ENCODE results near the gene DEFB110. TPM values are rescaled to one million over a fixed set of nuclear protein-coding genes. Genes with fewer than 3 reads are reported as not detected.

Gene DEFB110
- total RNA-seq, 2 donors from 2014 or later, result not detected

DNA sequence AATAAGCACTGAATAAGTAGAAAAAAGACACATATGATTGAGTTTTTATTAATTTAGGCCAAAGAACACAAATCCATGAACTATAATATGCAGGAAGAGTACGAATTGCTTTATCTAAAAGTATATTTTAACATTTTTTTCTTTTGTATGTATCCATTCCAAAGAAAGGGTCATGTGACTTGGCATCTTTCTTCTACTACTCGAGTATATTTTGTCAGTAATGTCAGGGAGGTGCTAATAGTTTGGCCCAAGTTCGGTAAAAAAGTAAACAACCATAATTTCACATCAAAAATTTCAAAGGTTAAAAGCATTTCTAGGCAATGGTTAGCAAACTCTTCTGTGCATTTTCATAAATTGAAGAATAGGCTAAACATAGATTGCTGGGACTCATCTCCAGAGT, 18.7 kb downstream of the DEFB110 start:
- ATAC-seq (no peak), DNase-seq (no peak)
- intact Hi-C loops (cut with DNase I), result no loop called here
- Histone ChIP-seq H3K36me3 (replicated peaks in 1 of 2; ENCODE audit: insufficient read depth in 1 of 2, low read depth in 2 of 2) (no peaks in the 10 kb centered on the region), H3K27ac (no peak overlapping the region), H3K27me3 (no peaks in the 10 kb centered on the region), H3K9me3 (no peaks in the 10 kb centered on the region), H3K4me1 (no peaks in the 10 kb centered on the region), H3K4me3 (no peak overlapping the region)
- WGBS, 2 donors, result 37 to 44% methylated on average over 3 of the region's 3 CpGs
- TF ChIP-seq, protein P1, sequence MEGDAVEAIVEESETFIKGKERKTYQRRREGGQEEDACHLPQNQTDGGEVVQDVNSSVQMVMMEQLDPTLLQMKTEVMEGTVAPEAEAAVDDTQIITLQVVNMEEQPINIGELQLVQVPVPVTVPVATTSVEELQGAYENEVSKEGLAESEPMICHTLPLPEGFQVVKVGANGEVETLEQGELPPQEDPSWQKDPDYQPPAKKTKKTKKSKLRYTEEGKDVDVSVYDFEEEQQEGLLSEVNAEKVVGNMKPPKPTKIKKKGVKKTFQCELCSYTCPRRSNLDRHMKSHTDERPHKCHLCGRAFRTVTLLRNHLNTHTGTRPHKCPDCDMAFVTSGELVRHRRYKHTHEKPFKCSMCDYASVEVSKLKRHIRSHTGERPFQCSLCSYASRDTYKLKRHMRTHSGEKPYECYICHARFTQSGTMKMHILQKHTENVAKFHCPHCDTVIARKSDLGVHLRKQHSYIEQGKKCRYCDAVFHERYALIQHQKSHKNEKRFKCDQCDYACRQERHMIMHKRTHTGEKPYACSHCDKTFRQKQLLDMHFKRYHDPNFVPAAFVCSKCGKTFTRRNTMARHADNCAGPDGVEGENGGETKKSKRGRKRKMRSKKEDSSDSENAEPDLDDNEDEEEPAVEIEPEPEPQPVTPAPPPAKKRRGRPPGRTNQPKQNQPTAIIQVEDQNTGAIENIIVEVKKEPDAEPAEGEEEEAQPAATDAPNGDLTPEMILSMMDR (IDR thresholded peaks at IDR 0.05), result no peak
- no peak for TF ChIP-seq POLR2A (IDR thresholded peaks at IDR 0.05)

DNA sequence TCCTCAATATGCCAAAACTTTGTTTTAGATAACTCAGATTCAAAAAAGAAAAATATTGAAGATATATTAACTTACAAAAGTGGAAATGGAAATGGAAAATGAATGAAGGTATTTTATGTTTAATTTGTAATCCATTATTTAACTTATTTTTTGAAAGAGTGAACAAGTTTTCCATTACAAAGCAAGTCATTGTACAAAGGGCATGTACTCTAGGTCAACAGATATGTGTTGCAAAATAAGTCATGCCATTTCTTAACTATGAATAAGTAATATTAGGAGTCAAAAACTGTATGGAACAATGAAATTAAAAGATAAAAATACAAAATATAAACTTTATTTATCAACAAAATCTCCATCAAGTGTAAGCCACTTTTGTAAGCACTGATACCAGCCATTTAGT, 26.5 kb downstream of the DEFB110 start:
- H3K4me1 ChIP-seq, result no peaks in the 10 kb centered on the region
- ATAC-seq, result no peak
- intact Hi-C loops (cut with DNase I), result no loop called here
- no peaks in the 10 kb centered on the region for H3K9me3 ChIP-seq
- DNase-seq, result no peak
- no peak overlapping the region for H3K4me3 ChIP-seq
- no peaks in the 10 kb centered on the region for H3K36me3 ChIP-seq (replicated peaks in 1 of 2; ENCODE audit: insufficient read depth in 1 of 2, low read depth in 2 of 2)
- no peak overlapping the region for H3K27ac ChIP-seq
- H3K27me3 ChIP-seq, result no peaks in the 10 kb centered on the region
- TF ChIP-seq, protein P1 (IDR thresholded peaks at IDR 0.05), result no peak
- TF ChIP-seq POLR2A (IDR thresholded peaks at IDR 0.05), result no peak

DNA sequence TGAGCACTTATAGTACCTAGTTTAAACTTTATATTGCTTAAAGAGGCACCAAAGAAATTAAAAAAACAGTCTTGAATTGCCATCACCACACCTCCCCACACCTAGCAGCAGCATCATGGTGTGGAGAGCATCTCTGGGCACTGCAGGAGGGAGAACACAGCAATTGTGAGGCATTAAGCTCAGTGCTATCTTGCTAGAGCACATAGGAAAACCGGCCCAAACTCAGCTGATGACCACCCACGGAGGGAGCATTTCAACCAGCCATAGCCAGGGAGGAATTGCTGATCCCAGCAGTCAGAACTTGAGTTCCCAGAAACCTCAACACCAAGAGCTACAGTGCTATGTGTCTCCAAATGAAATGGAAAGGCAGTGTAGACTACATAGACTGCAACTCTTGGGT, 32.9 kb downstream of the DEFB110 start:
- intact Hi-C loops (cut with DNase I), result no loop called here
- no peaks in the 10 kb centered on the region for H3K4me1 ChIP-seq
- H3K4me3 ChIP-seq, result no peak overlapping the region
- no peak overlapping the region for H3K27ac ChIP-seq
- no peaks in the 10 kb centered on the region for H3K9me3 ChIP-seq
- no peak for ATAC-seq
- DNase-seq, result no peak
- TF ChIP-seq POLR2A (IDR thresholded peaks at IDR 0.05), result no peak
- TF ChIP-seq, protein P1 (IDR thresholded peaks at IDR 0.05), result no peak
- 69 to 88% methylated on average over 2 of the region's 2 CpGs for WGBS, 2 donors
- no peaks in the 10 kb centered on the region for H3K36me3 ChIP-seq (replicated peaks in 1 of 2; ENCODE audit: insufficient read depth in 1 of 2, low read depth in 2 of 2)
- H3K27me3 ChIP-seq, result peaks cover 0 to 4% of the 10 kb centered on the region in 2 donors

DNA sequence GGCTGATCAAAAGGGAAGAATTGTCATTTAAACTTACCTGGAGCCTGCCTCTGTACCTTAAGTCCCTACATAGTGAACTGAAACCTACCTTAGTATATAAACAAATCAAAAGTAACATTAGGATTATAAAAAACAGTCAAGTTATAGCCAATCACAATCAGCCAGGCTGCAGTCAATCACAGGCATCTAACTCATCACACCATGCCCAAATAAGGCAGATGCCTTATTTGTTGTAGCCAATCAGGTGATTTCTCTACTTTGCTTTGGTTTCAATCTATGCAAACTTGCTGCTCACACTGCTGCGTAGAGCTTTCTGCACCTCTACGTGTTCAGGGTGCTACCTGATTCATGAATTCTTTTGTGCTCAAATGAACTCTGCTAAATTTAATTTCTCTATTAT, 34.0 kb downstream of the DEFB110 start:
- ATAC-seq (no peak), DNase-seq (no peak)
- 82 to 84% methylated on average over 2 of the region's 2 CpGs for WGBS, 2 donors
- Histone ChIP-seq H3K9me3 (no peaks in the 10 kb centered on the region), H3K36me3 (replicated peaks in 1 of 2; ENCODE audit: insufficient read depth in 1 of 2, low read depth in 2 of 2) (no peaks in the 10 kb centered on the region), H3K27me3 (peaks cover 0 to 4% of the 10 kb centered on the region in 2 donors), H3K27ac (no peak overlapping the region), H3K4me3 (no peak overlapping the region), H3K4me1 (no peaks in the 10 kb centered on the region)
- TF ChIP-seq, protein P1 (IDR thresholded peaks at IDR 0.05), result no peak
- TF ChIP-seq POLR2A (IDR thresholded peaks at IDR 0.05), result no peak
- intact Hi-C loops (cut with DNase I), result no loop called here

DNA sequence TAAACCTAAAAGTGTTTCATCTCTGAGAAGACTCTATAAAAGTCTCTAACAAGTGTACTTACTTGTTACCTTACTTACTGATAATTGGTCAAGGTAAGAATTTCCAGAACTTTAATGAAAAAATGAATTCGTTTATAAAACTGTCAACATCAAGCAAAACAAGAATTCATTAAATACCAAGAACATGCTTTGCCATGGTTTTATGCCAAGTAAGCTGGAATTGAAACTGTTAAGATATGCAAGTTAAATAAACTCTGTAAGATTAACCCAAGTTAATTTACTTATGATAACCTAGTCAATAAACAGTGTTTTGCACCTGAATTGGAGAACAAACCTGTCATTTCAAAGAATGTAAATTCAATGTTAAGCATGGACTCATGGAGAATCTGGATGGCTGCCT, 35.2 kb downstream of the DEFB110 start:
- Histone ChIP-seq H3K27me3 (peaks cover 0 to 4% of the 10 kb centered on the region in 2 donors), H3K27ac (no peak overlapping the region), H3K9me3 (no peaks in the 10 kb centered on the region), H3K4me1 (no peaks in the 10 kb centered on the region), H3K36me3 (replicated peaks in 1 of 2; ENCODE audit: insufficient read depth in 1 of 2, low read depth in 2 of 2) (no peaks in the 10 kb centered on the region), H3K4me3 (no peak overlapping the region)
- TF ChIP-seq, protein P1 (IDR thresholded peaks at IDR 0.05), result no peak
- no peak for TF ChIP-seq POLR2A (IDR thresholded peaks at IDR 0.05)
- ATAC-seq, result no peak
- intact Hi-C loops (cut with DNase I), result no loop called here
- WGBS, 2 donors, result 6 to 7% methylated on average over 1 of the region's 1 CpG
- DNase-seq, result no peak
